IMR-90 (cell line): ENCODE results near the gene PRSS22. TPM values are rescaled to one million over a fixed set of nuclear protein-coding genes. Genes with fewer than 3 reads are reported as not detected.

ENCODE experiments used
- ATAC-seq: fragments of 200-7000 bp; cut with Tn5 transposase; 2 replicates; pipeline ENCODE4 v1.9.1; 2020; ENCODE audit warnings: low read depth, mild to moderate bottlenecking, moderate library complexity
- BruUV-seq: library from RNA; stranded (reverse); fragments of 400-500 nt; replicated peaks from 2 replicates; lab custom pipeline; 2021; lab: Mats Ljungman, UMichigan
- CTCF ChIA-PET: fragments of 300-600 bp; formaldehyde crosslinking; extraction: SDS; loops from one replicate; lab custom pipeline; 2021; ENCODE audit warnings: antibody characterized with exemption; lab: Yijun Ruan, JAX
- POLR2A ChIA-PET: fragments of 300-600 bp; sonication (Branson Sonifier 250); formaldehyde crosslinking; loops from one replicate; lab custom pipeline; 2022; ENCODE audit warnings: antibody characterized with exemption; ENCODE audit not compliant: unreplicated experiment; lab: Charles Lee
- DNase-seq: peaks from one replicate; pipeline ENCODE4 v3.0.0; 2013
- H2AFZ ChIP-seq: replicated peaks from 2 replicates; pipeline ENCODE3; 2013; ENCODE audit warnings: low read length, mild to moderate bottlenecking; ENCODE audit not compliant: poor library complexity
- H2AK5ac ChIP-seq: 2 replicates; pipeline ENCODE4 v1.6.1; 2013; ENCODE audit warnings: low read depth, low read length, inconsistent platforms
- H2AK9ac ChIP-seq: replicated peaks from 2 replicates; pipeline ENCODE3; 2013; ENCODE audit warnings: mild to moderate bottlenecking, low read depth, low read length, moderate library complexity; ENCODE audit not compliant: poor library complexity
- H2BK120ac ChIP-seq: 2 replicates; pipeline ENCODE4 v1.6.1; 2013; ENCODE audit warnings: low read depth, low read length, inconsistent platforms
- H2BK15ac ChIP-seq: 3 replicates; pipeline ENCODE4 v1.6.1; 2013; ENCODE audit warnings: low read depth, low read length, inconsistent platforms
- H2BK20ac ChIP-seq: 2 replicates; pipeline ENCODE4 v1.6.1; 2013; ENCODE audit warnings: low read depth, mild to moderate bottlenecking, inconsistent platforms, low read length, moderate library complexity
- H2BK5ac ChIP-seq: 2 replicates; pipeline ENCODE4 v1.6.1; 2013; ENCODE audit warnings: mild to moderate bottlenecking, low read depth, low read length, inconsistent platforms; ENCODE audit not compliant: poor library complexity, severe bottlenecking
- H3K14ac ChIP-seq: replicated peaks from 2 replicates; pipeline ENCODE4 v1.6.1; 2013; ENCODE audit warnings: low read depth, low read length, inconsistent platforms
- H3K18ac ChIP-seq: 2 replicates; pipeline ENCODE4 v1.6.1; 2013; ENCODE audit warnings: low read depth, low read length, control low read depth
- H3K23ac ChIP-seq: 2 replicates; pipeline ENCODE4 v1.6.1; 2013; ENCODE audit warnings: low read depth, low read length, inconsistent platforms
- H3K27ac ChIP-seq: 2 replicates; pipeline ENCODE4 v1.5.1; 2013; ENCODE audit warnings: mild to moderate bottlenecking, control low read depth, low read length; ENCODE audit not compliant: insufficient read depth
- H3K27me3 ChIP-seq: 2 replicates; pipeline ENCODE4 v1.6.1; 2013; ENCODE audit warnings: low read length; ENCODE audit not compliant: control insufficient read depth, insufficient read depth
- H3K36me3 ChIP-seq: 2 replicates; pipeline ENCODE4 v1.6.1; 2013; ENCODE audit warnings: low read length, mixed read lengths; ENCODE audit not compliant: control insufficient read depth, insufficient read depth
- H3K4ac ChIP-seq: 2 replicates; pipeline ENCODE4 v1.6.1; 2013; ENCODE audit warnings: low read depth, low read length, inconsistent platforms
- H3K4me1 ChIP-seq: 2 replicates; pipeline ENCODE4 v1.6.1; 2013; ENCODE audit warnings: low read length, mixed read lengths; ENCODE audit not compliant: control insufficient read depth, insufficient read depth
- H3K4me2 ChIP-seq: 2 replicates; pipeline ENCODE4 v1.6.1; 2013; ENCODE audit warnings: low read depth, mild to moderate bottlenecking, control low read depth, low read length, moderate library complexity
- H3K4me3 ChIP-seq: 2 replicates; pipeline ENCODE4 v1.5.1; 2013; ENCODE audit warnings: low read depth, mild to moderate bottlenecking, control low read depth, low read length, moderate library complexity; ENCODE audit not compliant: insufficient read depth
- H3K56ac ChIP-seq: 2 replicates; pipeline ENCODE4 v1.6.1; 2013; ENCODE audit warnings: low read length, inconsistent platforms; ENCODE audit not compliant: insufficient read depth; ENCODE audit errors: extremely low read depth
- H3K79me1 ChIP-seq, 2 experiments: 2 replicates each; pipeline ENCODE4 v1.6.1; 2013; ENCODE audit warnings: low read length in 2 of 2, inconsistent platforms in 1 of 2, low read depth in 1 of 2
- H3K9ac ChIP-seq: 2 replicates; pipeline ENCODE4 v1.6.1; 2013; ENCODE audit warnings: low read depth, low read length, control low read depth
- H3K9me1 ChIP-seq: 2 replicates; pipeline ENCODE4 v1.6.1; 2013; ENCODE audit warnings: low read length, inconsistent platforms; ENCODE audit not compliant: insufficient read depth
- H3K9me3 ChIP-seq: 2 replicates; pipeline ENCODE4 v1.6.1; 2013; ENCODE audit warnings: low read length; ENCODE audit not compliant: control insufficient read depth, insufficient read depth
- H4K20me1 ChIP-seq: 2 replicates; pipeline ENCODE4 v1.6.1; 2013; ENCODE audit warnings: low read length, inconsistent platforms; ENCODE audit not compliant: insufficient read depth
- H4K5ac ChIP-seq: 2 replicates; pipeline ENCODE4 v1.6.1; 2013; ENCODE audit warnings: mild to moderate bottlenecking, low read depth, low read length, control low read depth
- H4K8ac ChIP-seq, 2 experiments: 2 replicates each; pipeline ENCODE4 v1.6.1; 2013; ENCODE audit warnings: low read depth in 2 of 2, low read length in 2 of 2, control low read depth in 1 of 2, inconsistent platforms in 1 of 2
- H4K91ac ChIP-seq: 2 replicates; pipeline ENCODE4 v1.6.1; 2013; ENCODE audit warnings: low read depth, low read length, inconsistent platforms; ENCODE audit not compliant: insufficient read depth
- BHLHE40 ChIP-seq: fragments of 150-350 bp; IDR thresholded peaks from 2 replicates; pipeline ENCODE4 v1.6.1; 2016; ENCODE audit warnings: mild to moderate bottlenecking, low read depth, low read length
- CEBPB ChIP-seq: IDR thresholded peaks from 2 replicates; pipeline ENCODE4 v1.6.1; 2012; ENCODE audit warnings: low read depth, low read length, improper control_type of control experiment
- CTCF ChIP-seq: conservative IDR thresholded peaks from 2 replicates; pipeline ENCODE4 v1.5.1; 2012; ENCODE audit warnings: mild to moderate bottlenecking, low read depth, low read length, improper control_type of control experiment
- ELK1 ChIP-seq: fragments of 150-350 bp; IDR thresholded peaks from 2 replicates; pipeline ENCODE4 v1.6.1; 2016; ENCODE audit warnings: low read depth, mild to moderate bottlenecking, low read length, moderate library complexity, borderline replicate concordance
- FOS ChIP-seq: fragments of 150-350 bp; IDR thresholded peaks from 2 replicates; pipeline ENCODE4 v1.6.1; 2016; ENCODE audit warnings: low read depth, low read length
- MAFK ChIP-seq: IDR thresholded peaks from 2 replicates; pipeline ENCODE4 v1.6.1; 2012; ENCODE audit warnings: low read depth, low read length, improper control_type of control experiment
- MAZ ChIP-seq: IDR thresholded peaks from 2 replicates; pipeline ENCODE4 v1.6.1; 2012; ENCODE audit warnings: low read depth, mild to moderate bottlenecking, low read length, improper control_type of control experiment, moderate library complexity, borderline replicate concordance
- MXI1 ChIP-seq: IDR thresholded peaks from 2 replicates; pipeline ENCODE4 v1.6.1; 2012; ENCODE audit warnings: low read depth, mild to moderate bottlenecking, low read length, moderate library complexity, borderline replicate concordance
- NFE2L2 ChIP-seq: fragments of 150-350 bp; IDR thresholded peaks from 2 replicates; pipeline ENCODE4 v1.6.1; 2016; ENCODE audit warnings: low read depth, mild to moderate bottlenecking, low read length
- POLR2A ChIP-seq: IDR thresholded peaks from 2 replicates; pipeline ENCODE4 v1.6.1; 2012; ENCODE audit warnings: mild to moderate bottlenecking, low read depth, low read length
- RAD21 ChIP-seq: IDR thresholded peaks from 2 replicates; pipeline ENCODE4 v1.6.1; 2012; ENCODE audit warnings: low read length, improper control_type of control experiment
- RCOR1 ChIP-seq: IDR thresholded peaks from 2 replicates; pipeline ENCODE4 v1.6.1; 2012; ENCODE audit warnings: mild to moderate bottlenecking, low read length, improper control_type of control experiment; ENCODE audit not compliant: insufficient replicate concordance
- USF2 ChIP-seq: fragments of 150-350 bp; IDR thresholded peaks from 2 replicates; pipeline ENCODE4 v1.6.1; 2017; ENCODE audit warnings: mild to moderate bottlenecking, antibody characterized with exemption, low read length, low read depth
- WGBS, 2 experiments: methylation state at CpG; one replicate each; pipeline versions ENCODE4 v1.1.5 to v1.1.7; 2013; ENCODE audit warnings: missing lambda C conversion rate in 2 of 2; ENCODE audit not compliant: insufficient read length in 1 of 2; ENCODE audit errors: extremely low coverage in 2 of 2; 5-methylcytosine and 5-hydroxymethylcytosine counted together
- dilution Hi-C: fragments of 300-500 bp; cut with HindIII; formaldehyde crosslinking; loops from one replicate; pipeline ENCODE4 v1.14.3; 2018; ENCODE audit warnings: low sequenced_read_pairs; ENCODE audit not compliant: unreplicated experiment
- in situ Hi-C: fragments of 300-500 bp; cut with MboI; formaldehyde crosslinking; loops from 3 replicates; pipeline ENCODE4 v1.14.3; 2019; ENCODE audit warnings: low sequenced_read_pairs, inconsistent platforms, mixed read lengths
- intact Hi-C: fragments of 100-400 bp; cut with micrococcal nuclease; formaldehyde crosslinking; loops from 2 replicates; pipeline ENCODE4 v1.10.0; 2022
- polyA plus RNA-seq, 3 experiments: library from polyadenylated mRNA; depleted of rRNA; stranded (reverse); fragments of >200 nt; gene quantifications; 2 replicates each; pipeline ENCODE4 v1.2.3, GENCODE V29; 2012; ENCODE audit warnings: low replicate concordance in 1 of 3
- total RNA-seq: library from RNA; depleted of rRNA; stranded (reverse); fragments of >200 nt; gene quantifications from 2 replicates; pipeline ENCODE4 v1.2.3, GENCODE V29; 2012

PRSS22 gene
- total and polyA plus RNA-seq, 2 of the 4 experiments (the other 2 are of a cell fraction): not detected

- TF ChIP-seq POLR2A (no peak), NFE2L2 (no peak), RAD21 (no peak), CTCF (no peak), ELK1 (no peak), CEBPB (no peak), FOS (no peak), RCOR1 (no peak), MAFK (no peak), MAZ (no peak), MXI1 (no peak), BHLHE40 (no peak), USF2 (no peak)
- Histone ChIP-seq H3K9ac (no peak within 1 kb of the TSS), H3K27ac (no peak within 1 kb of the TSS), H3K18ac (no peak within 1 kb of the TSS), H3K14ac (no peak within 1 kb of the TSS), H2AK9ac (peak within 1 kb of the TSS; percentile 55), H2BK120ac (no peak within 1 kb of the TSS), H3K79me1 (no peaks in the 10 kb centered on the region), H2BK15ac (no peak within 1 kb of the TSS), H3K9me1 (no peaks in the 10 kb centered on the region), H3K36me3 (no peaks in the 10 kb centered on the region), H3K9me3 (no peaks in the 10 kb centered on the region), H3K27me3 (peaks cover 52% of the 10 kb centered on the region), H3K4me3 (no peak within 1 kb of the TSS), H4K5ac (no peak within 1 kb of the TSS), H2AK5ac (no peak within 1 kb of the TSS), H4K20me1 (no peaks in the 10 kb centered on the region), H2BK20ac (no peak within 1 kb of the TSS), H3K56ac (no peak within 1 kb of the TSS), H4K91ac (no peak within 1 kb of the TSS), H3K4me2 (no peak within 1 kb of the TSS), H3K4ac (no peak within 1 kb of the TSS), H2AFZ (no peak within 1 kb of the TSS), H2BK5ac (no peak within 1 kb of the TSS), H3K23ac (no peak within 1 kb of the TSS), H4K8ac (no peak within 1 kb of the TSS), H3K4me1 (no peaks in the 10 kb centered on the region)
- CTCF ChIA-PET: no interaction called here
- in situ Hi-C loops: no loop called here
- POLR2A ChIA-PET: no interaction called here
- no TSS peak for BruUV-seq
- DNase-seq (no peak), ATAC-seq (no peak)
- WGBS, 2 experiments: 34% methylated on average over 4 of the region's 28 CpGs; no CpG with 5 or more reads in 1 of the 2 experiments
- dilution Hi-C loops: no loop called here
- intact Hi-C loops: no loop called here
Observed at GRCh38 chr16:2816751-2817339, 41.1 kb downstream of the PRSS22 start, which contains the start of gene PRSS21. Gene PRSS21, plus strand, starts transcription at chr16:2817237. Its CDS starts 32 bp downstream, at chr16:2817269.
